IPS DF 4.7 (cell line): ENCODE measurements around the gene NFATC2IP.
"Not testable (repeated sequence)": the region's sequence is repeated elsewhere in the genome, so short reads cannot be mapped to it uniquely, and the experiment has no call there.

Source experiments
- DNase-seq: peaks from one replicate; pipeline ENCODE4 v3.0.0-alpha.2; 2013; ENCODE audit warnings: low spot score; ENCODE audit errors: extremely low read depth

NFATC2IP gene

DNA sequence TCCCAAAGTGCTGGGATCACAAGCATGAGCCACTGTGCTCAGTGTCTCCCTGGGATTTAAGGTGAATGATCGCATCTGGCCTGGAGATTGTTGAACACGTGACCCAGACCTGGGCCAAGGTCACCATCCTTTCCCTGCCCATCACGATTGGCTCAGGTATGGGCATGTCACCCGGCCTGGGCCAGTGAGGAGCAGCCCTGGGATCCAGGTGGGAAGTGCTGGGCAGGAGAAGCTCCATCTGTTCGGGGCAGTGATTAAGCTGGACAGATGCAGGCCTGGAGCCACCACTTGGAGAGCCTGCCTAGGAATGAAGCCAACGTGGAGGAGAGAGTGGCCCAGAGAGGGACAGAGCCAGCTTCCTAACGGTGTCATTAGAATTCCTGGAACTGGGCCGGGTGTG is 41.0 kb downstream of the NFATC2IP start:
- no peak for DNase-seq

DNA sequence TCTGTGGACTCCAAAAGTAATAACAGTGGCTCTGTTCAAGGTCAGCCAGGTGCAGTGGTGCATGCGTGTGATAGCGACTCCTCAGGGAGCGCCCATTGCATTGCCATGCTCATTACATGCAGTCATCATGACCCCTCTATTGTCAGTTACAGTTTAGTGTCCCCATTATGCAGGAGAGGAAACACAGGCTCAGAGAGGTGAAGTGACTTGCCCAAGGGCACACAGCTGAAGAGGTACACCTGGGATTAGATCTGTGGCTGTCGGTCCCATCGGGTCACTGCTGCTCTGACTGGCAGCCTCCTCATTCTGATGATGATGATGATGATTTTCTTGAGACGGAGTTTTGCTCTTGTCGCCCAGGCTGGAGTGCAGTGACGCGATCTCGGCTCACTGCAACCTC is 41.8 kb downstream of the NFATC2IP start:
- DNase-seq: no peak

DNA sequence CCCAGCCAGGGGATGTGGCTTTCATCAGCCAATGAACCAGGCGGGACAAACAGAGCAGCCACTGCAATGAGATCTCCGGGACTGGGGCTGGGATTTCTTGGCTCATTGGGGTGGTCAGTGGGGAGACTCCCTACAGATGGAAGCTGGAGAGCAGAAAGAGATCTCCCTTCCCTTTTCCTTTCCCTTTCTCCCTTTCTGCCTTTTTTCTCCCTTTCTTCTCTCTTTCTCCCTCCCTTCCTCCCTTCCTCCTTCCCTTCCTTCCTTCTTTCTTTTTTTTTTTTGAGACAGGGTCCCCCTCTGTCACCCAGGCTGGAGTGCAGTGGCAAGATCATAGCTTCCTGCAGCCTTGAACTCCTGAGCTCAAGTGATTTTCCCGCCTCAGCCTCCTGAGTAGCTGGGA is 48.1 kb downstream of the NFATC2IP start:
- no peak for DNase-seq

DNA sequence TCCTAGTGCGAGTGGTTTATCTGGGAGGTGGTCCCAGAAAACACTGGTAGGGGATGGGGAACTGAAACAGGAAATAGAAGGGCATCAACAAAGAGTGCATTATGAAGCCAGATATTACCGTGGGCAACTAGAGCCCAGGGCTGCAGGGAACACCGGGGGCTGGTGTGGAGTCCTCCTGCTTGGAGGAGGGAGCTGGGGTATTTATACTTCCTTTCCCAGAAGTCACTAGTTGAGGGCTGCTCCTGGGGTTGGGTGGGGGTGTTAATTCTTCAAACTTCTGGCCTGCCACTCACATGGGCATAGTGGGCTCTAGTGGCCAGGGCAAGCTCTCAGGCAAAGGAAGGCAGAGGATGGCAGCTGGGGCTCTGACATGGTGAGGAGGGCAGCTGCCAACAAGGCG is 48.8 kb downstream of the NFATC2IP start:
- DNase-seq: no peak

DNA sequence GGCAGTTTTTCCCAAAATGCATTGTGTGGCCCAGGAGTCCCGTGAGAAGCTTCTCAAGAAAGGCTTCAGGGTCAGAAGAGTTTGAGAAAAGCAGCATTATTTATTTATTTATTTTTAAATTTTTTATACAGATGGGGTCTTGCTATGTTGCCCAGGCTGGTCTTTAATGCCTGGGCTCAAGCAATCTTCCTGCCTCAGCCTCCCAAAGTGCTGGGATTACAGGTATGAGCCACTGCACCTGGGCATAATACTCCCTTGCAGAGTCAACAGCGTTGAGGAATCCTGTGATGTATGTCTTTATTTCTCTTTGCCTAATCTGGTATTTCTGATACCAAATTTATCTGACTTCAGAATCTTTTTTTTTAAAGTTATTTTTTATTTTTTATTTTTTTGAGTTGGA is 49.3 kb downstream of the NFATC2IP start:
- DNase-seq: no peak

DNA sequence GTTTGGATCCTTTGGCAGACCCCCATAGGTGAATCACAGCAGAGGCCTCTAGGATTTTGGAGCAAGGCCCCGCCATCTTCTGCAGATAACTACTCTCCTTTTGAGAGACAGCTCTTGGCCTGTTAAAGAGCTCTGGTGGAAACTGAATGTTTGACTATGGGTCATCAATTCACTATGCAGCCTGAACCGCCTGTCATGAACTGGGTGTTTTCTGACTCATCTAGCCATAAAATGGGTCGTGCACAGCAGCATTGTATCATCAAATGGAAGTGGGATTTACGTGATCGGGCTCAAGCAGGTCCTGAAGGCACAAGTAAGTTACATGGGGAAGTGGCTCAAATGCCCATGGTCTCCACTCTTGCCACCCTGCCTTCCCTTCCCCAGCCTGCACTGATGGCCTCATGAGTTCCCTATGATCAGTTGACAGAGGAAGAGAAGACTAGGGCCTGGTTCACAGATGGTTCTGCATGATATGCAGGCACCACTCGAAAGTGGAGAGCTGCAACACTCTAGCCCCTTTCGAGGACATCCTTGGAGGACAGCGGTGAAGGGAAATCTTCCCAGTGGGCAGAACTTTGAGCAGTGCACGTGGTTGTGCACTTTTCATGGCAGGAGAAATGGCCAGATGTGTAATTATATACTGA is 53.9 kb downstream of the NFATC2IP start:
- DNase-seq: not testable (repeated sequence)

DNA sequence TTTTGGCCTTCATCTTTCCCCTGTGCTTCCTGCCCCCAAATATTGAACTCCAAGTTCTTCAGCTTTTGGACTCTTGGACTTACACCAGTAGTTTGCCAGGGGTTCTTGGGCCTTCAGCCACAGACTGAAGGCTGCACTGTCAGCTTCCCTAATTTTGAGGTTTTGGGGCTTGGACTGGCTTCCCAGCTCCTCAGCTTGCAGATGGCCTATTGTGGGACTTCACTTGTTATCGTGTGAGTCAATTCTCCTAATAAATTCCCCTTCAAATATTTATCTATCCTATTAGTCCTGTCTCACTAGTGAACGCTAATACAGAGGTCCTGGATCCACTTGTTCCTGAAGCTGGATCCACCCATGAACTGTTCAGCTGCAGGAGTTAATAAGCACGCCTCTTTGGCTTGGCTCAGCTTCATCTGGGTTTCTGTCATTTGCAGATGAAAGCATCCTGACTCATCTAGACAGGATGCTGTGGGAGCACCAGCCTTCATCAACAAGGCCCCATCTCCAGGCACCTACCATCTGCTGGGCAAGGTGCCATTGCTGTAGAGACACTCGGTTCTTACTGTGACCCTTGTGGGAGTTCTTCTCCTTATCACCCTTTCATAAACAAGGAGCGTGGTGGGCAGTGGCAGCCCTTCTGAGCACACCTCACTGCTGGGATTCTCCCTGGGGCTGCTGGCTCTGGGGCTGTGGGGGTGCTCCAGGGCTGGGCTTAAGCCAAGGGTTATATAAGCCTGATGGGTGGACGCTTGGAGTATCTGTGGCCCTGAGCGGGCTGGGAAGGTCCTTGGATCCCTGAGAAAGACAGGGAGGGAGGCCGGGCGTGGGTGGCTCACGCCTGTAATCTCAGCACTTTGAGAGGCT is 57.2 kb downstream of the NFATC2IP start:
- no peak for DNase-seq

DNA sequence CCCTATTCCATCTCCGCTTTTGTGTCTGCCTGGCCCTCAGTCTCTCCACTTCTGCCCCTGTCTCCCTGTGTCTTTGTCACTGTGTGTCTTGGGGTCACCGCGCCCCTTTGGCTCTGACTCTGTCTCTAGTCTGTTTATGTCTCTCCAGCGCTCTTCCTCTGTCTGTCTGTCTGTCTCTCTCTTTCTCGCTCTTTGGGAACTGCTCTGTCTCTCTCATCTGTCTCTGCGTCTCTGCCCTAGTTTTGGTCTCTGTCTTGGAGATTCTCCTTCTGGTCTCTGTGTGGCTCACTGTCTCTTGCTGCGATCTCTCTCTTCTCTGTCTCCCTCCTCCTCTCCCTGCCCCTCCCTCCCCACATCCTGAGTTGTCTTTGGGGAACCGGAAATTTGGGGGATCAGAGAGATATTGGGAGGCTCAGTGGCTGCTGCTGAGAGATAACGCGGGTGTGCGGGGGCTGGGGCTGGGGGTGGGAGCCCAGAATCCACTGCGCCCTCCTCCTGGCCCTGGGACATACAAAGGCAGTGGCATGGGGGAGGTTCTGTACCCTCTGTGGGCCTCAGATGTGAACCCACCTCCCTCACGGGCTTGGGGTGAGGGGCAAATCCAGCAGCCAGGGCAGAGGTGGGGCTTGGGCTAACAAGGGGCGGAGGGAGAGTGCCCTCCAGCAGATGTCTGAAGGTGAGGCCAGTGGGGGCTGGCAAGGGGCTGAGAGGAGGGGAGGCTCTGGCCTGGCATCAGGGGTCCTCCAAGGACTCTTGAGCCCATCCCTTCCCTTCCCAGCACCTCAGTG is 58.5 kb downstream of the NFATC2IP start:
- no peak for DNase-seq

DNA sequence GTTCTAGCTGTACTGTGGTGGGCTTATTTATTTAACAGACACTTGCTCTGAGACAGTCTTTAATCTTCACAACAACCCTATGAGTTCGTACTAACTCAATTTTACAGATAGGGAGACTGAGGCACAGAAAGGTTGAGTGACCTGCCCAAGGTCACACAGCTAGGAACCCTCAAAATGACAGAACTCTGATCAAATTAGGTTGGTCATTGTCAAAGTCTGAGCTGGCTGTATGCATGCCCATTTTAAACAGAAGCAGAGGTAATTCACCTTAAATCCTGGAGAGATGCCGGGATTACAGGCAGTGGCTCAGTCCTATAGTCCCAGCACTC is 59.1 kb downstream of the NFATC2IP start:
- DNase-seq: no peak

DNA sequence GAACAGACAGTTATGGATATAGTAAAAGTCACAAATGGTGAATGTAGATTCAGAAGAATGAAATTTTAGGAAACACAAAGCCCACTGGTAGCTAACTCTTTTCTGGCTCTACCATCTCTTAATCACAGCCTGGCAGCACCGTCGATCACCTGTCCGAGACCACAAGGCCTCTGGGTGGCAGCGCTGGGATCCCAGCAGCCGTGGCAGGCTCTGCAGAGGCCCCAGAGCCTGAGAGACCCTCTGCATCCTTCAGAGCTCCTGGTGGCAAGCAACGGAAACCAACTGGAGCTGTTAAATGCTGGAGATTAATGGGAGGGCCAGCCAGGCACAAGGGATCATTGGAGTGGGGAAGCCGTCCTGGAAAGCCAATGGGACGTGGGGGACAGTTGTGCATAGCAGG is 60.4 kb downstream of the NFATC2IP start:
- no peak for DNase-seq

DNA sequence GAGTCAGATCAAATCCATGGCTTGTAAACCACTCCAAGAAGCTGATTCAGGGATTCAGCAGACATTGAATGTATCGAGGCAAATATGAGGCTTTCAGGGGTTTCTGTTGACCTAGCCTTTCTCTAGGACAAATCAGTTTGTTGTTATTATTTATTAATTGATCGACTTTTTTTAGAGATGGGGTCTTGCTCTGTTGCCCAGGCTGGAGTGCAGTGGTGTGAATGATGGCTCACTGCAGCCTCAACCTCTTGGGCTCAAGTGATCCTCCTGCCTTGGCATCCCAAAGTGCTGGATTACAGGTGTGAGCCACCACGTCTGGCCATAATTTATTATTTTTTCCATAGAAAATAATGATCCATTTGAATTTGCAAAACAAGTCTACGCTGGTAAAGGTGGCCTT is 61.1 kb downstream of the NFATC2IP start:
- DNase-seq: no peak

DNA sequence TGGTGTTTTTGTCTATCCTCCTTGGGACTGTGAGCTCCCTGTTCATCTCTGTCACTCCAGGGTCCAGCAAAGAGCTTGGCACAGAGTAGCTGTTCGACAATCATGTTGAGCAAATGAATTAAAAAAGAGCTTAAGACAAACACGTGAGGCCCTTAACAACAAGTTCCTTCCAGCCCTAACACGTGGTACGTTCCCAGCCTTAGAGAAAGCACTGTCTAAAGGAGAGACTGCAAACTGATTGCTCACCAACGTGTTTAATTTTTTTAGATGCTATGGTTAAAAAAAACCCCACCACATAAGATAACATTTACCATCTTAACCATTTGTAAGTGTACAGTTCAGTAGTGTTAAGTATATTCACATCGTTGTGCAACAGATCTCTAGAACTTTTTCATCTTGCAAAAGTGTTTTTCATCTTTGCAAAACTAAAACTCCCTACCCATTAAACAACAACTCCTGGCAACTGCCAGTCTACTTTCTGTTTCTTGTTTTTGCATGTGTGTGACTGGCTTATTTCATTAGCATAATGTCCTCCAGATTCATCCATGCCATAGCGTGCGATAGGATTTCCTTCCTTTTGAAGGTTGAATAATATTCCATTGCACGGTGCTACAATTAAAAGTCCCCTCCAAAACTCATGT is 62.3 kb downstream of the NFATC2IP start:
- DNase-seq: no peak

DNA sequence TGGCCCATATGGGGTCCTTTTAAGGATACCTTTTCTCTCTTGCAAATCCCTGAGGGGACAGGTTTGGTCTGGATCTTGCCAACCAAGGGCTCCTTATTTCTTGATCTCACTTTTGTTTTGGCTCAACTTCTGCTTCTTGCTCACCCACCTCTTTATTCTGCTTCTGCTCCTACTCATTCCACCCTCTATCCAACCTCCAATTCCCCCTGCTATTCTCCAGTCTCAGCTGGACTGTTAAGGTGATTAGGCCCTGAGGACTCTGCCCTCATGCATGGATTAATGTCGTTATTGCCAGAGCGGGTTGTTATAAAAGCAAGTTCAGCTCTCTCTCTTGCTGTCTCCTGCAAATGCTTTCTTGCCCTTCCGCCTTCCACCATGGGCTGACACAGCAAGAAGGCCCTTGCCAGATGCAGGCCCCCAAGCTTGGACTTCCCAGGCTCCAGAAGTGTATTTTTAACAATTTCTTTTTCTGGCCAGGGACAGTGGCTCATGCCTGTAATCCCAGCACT is 63.9 kb downstream of the NFATC2IP start:
- DNase-seq: no peak
